DND-41 (cell line): Measurements from ENCODE around the gene SLTM.
"Not testable (repeated sequence)": the region's sequence is repeated elsewhere in the genome, so short reads cannot be mapped to it uniquely, and the experiment has no call there.

ENCODE experiments used
- ATAC-seq: fragments of 200-7000 bp; cut with Tn5 transposase; 3 replicates; pipeline ENCODE4 v1.9.1; 2021; ENCODE audit warnings: low read depth; ENCODE audit not compliant: insufficient read depth
- DNase-seq: peaks from one replicate; pipeline ENCODE4 v3.0.0-alpha.2; 2020
- H2AFZ ChIP-seq: 2 replicates; pipeline ENCODE4 v1.6.0; 2012; ENCODE audit warnings: low read depth, low read length
- H3K27ac ChIP-seq: 2 replicates; pipeline ENCODE4 v1.5.1; 2012; ENCODE audit warnings: low read length, inconsistent platforms
- H3K27me3 ChIP-seq: fragments of 200-600 bp; sonication (generic); 2 replicates; pipeline ENCODE4 v1.6.0; 2012; ENCODE audit warnings: low read length, mild to moderate bottlenecking, inconsistent platforms; ENCODE audit not compliant: insufficient read depth, poor library complexity
- H3K36me3 ChIP-seq: 2 replicates; pipeline ENCODE4 v1.5.1; 2012; ENCODE audit warnings: low read length, inconsistent platforms; ENCODE audit not compliant: insufficient read depth
- H3K4me1 ChIP-seq: 2 replicates; pipeline ENCODE4 v1.5.1; 2012; ENCODE audit warnings: mild to moderate bottlenecking, low read length; ENCODE audit not compliant: insufficient read depth
- H3K4me2 ChIP-seq: 2 replicates; pipeline ENCODE4 v1.6.0; 2012; ENCODE audit warnings: mild to moderate bottlenecking, moderate library complexity, low read length, inconsistent platforms; ENCODE audit not compliant: insufficient read depth
- H3K4me3 ChIP-seq, 2 experiments: fragments of 200-600 bp in 1 of 2; shearing (Covaris generic) in 1 of 2; 2 replicates each; pipeline ENCODE4 v1.5.1; 2012 to 2016; ENCODE audit warnings: inconsistent platforms in 2 of 2, low read length in 2 of 2, mild to moderate bottlenecking in 2 of 2, low read depth in 1 of 2, moderate library complexity in 1 of 2
- H3K79me2 ChIP-seq: 2 replicates; pipeline ENCODE4 v1.6.0; 2012; ENCODE audit warnings: low read length, inconsistent platforms; ENCODE audit not compliant: insufficient read depth
- H3K9ac ChIP-seq: 2 replicates; pipeline ENCODE4 v1.6.0; 2012; ENCODE audit warnings: low read depth, mild to moderate bottlenecking, inconsistent platforms, low read length, moderate library complexity
- H3K9me3 ChIP-seq: 2 replicates; pipeline ENCODE4 v1.5.1; 2012; ENCODE audit warnings: low read length, moderate library complexity, mild to moderate bottlenecking, inconsistent platforms; ENCODE audit not compliant: insufficient read depth, severe bottlenecking
- H4K20me1 ChIP-seq: 2 replicates; pipeline ENCODE4 v1.6.0; 2012; ENCODE audit warnings: low read length; ENCODE audit not compliant: insufficient read depth
- EZH2 ChIP-seq: IDR thresholded peaks from 3 replicates; pipeline ENCODE4 v1.6.1; 2012; ENCODE audit warnings: borderline replicate concordance, low read depth, mild to moderate bottlenecking, moderate library complexity, low read length, inconsistent platforms; ENCODE audit not compliant: severe bottlenecking
- TF ChIP-seq, protein P1 (sequence below): IDR thresholded peaks from 2 replicates; pipeline ENCODE4 v1.5.1; 2012; ENCODE audit warnings: borderline replicate concordance, low read length, moderate library complexity, mild to moderate bottlenecking; ENCODE audit not compliant: poor library complexity, severe bottlenecking; ENCODE audit errors: extremely low read depth

SLTM gene

DNA sequence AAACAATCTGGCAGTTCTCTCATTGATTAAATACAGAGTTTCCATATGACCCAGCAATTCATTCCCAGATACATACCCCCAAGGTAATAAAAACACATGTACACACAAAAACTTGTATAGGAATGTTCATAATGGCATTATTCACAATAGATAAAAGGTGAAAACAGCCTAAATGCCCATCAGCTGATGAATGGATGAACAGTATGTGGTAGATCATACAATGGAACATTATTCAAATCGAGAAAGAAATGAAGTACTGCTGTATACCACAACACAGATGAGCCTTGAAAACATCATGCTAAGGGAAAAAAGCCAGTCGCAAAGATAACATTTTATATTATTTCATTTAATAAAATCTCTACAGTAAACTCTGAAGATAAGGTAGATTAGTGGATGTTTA lies 71.2 kb downstream of the SLTM start:
- H3K9ac ChIP-seq, result no peak overlapping the region
- no peaks in the 10 kb centered on the region for H3K4me1 ChIP-seq
- no peaks in the 10 kb centered on the region for H3K79me2 ChIP-seq
- no peak overlapping the region for H3K27ac ChIP-seq
- no peak for TF ChIP-seq EZH2
- TF ChIP-seq, protein P1, sequence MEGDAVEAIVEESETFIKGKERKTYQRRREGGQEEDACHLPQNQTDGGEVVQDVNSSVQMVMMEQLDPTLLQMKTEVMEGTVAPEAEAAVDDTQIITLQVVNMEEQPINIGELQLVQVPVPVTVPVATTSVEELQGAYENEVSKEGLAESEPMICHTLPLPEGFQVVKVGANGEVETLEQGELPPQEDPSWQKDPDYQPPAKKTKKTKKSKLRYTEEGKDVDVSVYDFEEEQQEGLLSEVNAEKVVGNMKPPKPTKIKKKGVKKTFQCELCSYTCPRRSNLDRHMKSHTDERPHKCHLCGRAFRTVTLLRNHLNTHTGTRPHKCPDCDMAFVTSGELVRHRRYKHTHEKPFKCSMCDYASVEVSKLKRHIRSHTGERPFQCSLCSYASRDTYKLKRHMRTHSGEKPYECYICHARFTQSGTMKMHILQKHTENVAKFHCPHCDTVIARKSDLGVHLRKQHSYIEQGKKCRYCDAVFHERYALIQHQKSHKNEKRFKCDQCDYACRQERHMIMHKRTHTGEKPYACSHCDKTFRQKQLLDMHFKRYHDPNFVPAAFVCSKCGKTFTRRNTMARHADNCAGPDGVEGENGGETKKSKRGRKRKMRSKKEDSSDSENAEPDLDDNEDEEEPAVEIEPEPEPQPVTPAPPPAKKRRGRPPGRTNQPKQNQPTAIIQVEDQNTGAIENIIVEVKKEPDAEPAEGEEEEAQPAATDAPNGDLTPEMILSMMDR, result no peak
- no peaks in the 10 kb centered on the region for H3K36me3 ChIP-seq
- no peaks in the 10 kb centered on the region for H3K9me3 ChIP-seq
- DNase-seq, result no peak
- no peaks in the 10 kb centered on the region for H4K20me1 ChIP-seq
- no peak for ATAC-seq
- no peak overlapping the region for H3K4me3 ChIP-seq
- H3K27me3 ChIP-seq, result no peaks in the 10 kb centered on the region
- H3K4me2 ChIP-seq, result no peak overlapping the region
- H2AFZ ChIP-seq, result no peak overlapping the region

DNA sequence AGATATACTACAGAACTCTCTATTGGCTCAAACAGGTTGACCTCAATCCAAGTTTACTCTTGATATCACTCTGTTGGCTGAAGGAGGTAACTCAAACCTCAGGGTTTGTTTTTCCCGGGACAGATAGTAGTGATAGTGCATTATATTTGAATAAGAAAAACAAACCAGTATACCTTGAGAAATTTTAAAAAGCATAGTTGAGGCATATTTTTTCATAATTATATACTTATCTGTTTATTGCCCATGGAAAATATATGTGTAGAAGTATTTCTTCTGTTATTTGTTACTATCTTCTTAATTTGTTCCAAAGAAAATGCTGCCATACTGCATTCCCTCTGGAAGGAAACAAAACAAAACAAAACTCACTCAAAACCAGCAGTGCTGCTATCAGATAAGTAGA lies 76.9 kb downstream of the SLTM start:
- not testable (repeated sequence) for H3K4me1 ChIP-seq, H3K27me3 ChIP-seq, H4K20me1 ChIP-seq, ATAC-seq, DNase-seq, H3K9ac ChIP-seq, H3K4me3 ChIP-seq, H3K79me2 ChIP-seq, H3K9me3 ChIP-seq, H3K36me3 ChIP-seq, H2AFZ ChIP-seq, H3K27ac ChIP-seq, H3K4me2 ChIP-seq

DNA sequence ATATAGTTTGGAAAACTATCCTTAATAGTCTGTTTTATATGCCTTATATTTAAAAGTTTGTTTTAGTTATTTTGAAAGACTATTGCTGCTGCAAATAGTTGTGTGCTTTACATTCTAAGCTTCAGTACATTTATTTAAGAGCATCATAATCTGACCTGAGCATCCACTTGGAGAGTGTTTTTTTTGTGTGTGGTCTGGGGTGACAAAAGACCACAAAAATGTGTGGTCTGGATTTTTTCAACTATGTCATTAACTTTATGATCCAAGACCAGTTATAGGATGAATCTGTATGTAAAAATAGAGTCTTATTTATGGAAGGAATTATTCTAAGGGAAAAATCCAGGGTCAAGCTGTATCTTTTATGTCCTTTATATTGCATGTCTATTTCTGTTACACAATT lies 77.4 kb downstream of the SLTM start:
- TF ChIP-seq EZH2, result no peak
- TF ChIP-seq, protein P1, result no peak
- Histone ChIP-seq H3K4me1 (no peaks in the 10 kb centered on the region), H3K4me3 (no peak overlapping the region), H3K79me2 (no peaks in the 10 kb centered on the region), H4K20me1 (no peaks in the 10 kb centered on the region), H2AFZ (no peak overlapping the region), H3K9ac (no peak overlapping the region), H3K36me3 (peaks cover 6% of the 10 kb centered on the region), H3K27ac (no peak overlapping the region), H3K4me2 (no peak overlapping the region), H3K27me3 (no peaks in the 10 kb centered on the region), H3K9me3 (no peaks in the 10 kb centered on the region)
- ATAC-seq (no peak), DNase-seq (no peak)

DNA sequence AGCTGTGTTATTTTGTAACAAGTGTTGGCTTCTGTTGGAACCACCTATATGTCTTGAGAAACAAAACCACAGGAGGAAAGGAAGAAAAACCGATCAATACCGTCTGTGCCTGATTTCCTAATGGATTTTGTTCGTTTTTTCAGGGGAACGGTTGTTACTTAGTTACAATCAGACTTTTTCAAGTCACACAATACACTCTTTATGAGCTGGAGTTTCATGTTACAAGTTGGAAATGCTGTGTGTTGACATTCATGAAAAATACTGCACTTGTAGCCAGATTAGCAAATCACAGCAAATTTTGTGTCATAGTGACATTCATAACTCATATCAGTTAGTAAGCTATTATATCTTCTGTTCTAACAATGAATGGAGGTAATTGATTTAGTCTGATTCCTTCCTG lies 78.9 kb downstream of the SLTM start:
- Histone ChIP-seq H3K9me3 (no peaks in the 10 kb centered on the region), H3K4me1 (no peaks in the 10 kb centered on the region), H3K27ac (no peak overlapping the region), H3K36me3 (peaks cover 6% of the 10 kb centered on the region), H4K20me1 (no peaks in the 10 kb centered on the region), H3K79me2 (no peaks in the 10 kb centered on the region), H3K4me2 (no peak overlapping the region), H3K4me3 (no peak overlapping the region), H3K9ac (no peak overlapping the region), H3K27me3 (no peaks in the 10 kb centered on the region), H2AFZ (no peak overlapping the region)
- ATAC-seq (no peak), DNase-seq (no peak)
- no peak for TF ChIP-seq EZH2
- TF ChIP-seq, protein P1, result no peak
